Stimulated activated CD4-positive, alpha-beta T cell treated with anti-CD3 and anti-CD28 coated beads, Interleukin-2, amount 100 ng/mL, for 4 hours (primary cell): Measurements from ENCODE around the gene GXYLT2.
"Not testable (repeated sequence)": the region's sequence is repeated elsewhere in the genome, so short reads cannot be mapped to it uniquely, and the experiment has no call there.

Experiments
- DNase-seq: peaks from one replicate; pipeline ENCODE4 v3.0.0-alpha.2; 2020; ENCODE audit warnings: low read depth

GXYLT2 gene

DNA sequence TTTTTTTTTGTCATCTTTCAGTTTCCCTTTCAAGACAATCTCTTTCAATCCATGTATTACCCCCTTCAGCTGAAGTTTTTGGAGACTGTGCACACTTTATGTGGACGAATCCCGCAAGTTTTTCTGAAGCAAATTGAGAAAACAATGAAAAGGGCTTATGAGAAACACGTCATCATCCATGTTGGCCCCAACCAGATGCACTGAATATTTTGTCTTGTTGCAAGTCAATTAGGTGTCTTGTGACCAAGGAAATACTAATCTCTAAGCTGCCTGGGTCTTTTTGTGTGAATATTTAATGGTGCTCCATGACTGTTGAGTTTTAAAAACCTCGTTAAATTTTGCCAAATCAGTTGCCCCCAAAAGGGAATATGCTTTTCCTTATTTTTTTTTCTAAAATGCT lies 87.1 kb downstream of the GXYLT2 start:
- no peak for DNase-seq

DNA sequence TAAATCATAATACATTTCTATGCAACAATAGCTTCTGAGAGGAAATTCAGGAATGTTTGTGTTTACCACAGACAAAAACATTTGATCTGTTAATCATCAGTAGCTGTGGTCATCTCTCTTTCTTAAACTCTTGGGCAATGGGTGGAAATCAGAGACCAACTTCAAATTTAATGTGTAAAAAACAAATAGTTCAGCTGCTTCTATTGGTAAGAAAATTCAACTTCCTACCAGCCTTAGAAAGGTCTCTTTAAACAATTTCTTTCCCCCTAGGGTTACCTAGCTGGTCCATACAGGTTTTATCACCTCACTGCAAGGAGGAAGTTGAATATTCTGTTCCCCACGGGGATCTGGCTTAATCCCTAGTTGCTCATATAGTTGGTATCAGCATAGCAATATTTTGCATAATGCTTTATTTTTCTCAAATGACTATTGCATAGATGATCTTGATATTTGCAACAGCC lies 88.5 kb downstream of the GXYLT2 start:
- no peak for DNase-seq

DNA sequence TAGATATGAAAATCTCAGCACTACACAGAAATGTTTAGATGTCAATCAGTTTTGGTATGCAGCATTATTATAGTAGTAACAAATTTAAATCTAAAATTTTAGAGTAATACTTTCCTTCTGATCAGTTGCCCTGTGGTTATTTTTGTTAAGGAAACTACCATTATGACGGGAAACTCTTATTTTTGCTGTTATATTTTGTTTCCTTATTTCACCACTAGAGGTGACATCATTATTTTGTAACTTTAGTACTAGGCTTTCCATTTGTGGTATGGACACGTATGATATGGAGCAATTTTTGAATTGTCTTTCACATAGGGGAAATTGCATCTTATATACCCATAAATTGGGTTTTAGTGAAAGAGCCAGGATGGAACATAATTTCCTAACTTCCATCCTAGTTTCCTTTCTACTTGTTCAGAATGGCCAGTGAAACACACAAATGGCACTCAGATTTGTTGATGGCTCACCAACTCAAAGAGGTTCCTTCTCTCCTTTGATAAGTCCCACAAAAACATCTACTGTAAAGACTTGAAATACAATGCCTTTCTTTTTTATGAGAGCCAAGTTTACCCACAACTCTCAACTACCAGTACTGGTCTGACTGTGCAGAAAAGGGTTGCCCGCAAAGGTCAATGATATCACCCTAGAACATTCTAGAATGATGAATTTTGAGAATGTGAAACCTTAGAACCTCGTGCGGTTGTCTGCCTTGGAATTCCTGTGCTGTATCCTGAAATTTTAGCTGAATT lies 89.4 kb downstream of the GXYLT2 start:
- no peak for DNase-seq

DNA sequence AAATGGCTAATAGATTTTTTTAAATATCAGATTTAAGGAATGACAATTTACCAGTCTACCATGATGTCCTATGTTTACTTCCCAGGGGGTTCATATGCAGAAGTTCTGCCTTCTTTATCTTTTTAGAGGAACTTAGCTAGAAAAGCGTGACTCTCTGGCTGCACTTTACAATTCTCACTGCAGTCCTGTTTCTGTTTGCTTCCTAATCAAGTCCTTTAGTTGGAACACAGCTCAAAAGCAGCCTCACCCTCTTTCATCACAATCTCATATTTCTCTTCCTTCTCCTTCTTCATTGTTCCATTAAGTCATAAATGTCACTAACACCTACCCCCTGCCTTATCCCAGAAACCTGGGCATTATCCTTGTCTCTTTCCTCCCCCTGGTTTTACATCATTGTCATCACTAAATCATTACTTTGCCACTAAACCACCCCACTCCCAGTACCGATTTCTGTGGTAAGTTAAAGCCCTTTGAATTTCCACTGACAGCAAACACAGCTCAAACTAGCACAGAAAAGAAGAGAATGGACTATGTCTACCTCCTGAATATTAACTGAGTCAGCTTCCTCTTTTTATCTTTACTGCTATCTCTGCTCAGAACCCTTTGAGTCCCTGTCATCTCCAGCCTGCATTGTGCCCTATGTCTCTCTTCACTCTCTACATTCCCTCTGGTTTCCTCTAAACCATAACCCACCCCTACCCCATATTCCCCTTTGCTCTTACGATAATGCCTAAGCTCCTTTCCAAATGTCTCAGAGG lies 94.9 kb downstream of the GXYLT2 start:
- DNase-seq, result no peak

DNA sequence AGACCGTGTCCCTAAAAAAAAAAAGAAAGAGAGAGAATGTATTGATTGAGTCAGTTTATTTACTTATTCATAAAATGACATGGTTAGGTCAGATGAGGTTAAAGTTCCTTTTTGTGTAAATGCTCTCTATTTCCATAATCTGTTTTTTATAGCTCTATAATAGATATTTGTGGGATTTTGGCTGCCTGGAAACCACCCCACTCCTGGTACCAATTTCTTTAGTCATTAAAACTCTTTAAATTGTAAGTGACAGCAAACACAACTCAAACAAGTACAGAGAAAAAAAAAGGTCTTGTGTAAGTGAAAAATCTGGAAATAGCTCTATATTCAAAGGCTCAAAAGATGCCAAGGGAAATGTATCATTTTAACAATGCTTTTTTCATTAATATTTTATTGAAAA lies 97.7 kb downstream of the GXYLT2 start:
- no peak for DNase-seq

DNA sequence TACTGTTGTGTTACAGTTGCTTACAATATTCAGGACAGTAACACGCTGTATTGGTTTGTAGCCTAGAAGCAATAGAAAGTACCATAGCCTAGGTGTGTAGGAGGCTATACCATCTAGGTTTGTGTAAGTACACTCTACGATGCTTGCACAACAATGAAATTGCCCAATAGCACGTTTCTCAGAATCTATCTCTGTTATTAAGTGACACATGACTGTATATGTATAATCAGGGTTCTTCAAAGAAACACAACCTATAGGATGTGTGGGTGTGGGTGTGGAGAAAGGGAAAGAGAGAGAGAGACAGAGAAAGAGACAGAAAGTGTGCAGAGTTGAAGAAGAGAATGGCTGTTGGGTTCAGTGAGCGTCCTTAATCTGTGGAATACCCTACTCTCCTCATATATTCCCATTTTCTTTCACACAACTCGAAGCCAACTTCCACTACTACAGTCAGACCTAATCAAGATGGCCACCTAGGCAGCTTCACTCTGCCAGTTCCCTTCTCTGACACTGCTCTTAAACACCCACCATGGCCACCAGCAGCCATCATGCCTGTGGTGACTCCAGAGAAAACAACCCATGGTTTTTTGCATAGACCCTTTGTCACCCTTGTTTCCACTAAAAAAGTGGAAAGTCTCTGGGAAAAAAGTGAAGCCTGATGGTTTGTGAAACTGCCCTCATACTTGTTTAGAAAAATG lies 103.0 kb downstream of the GXYLT2 start:
- no peak for DNase-seq

DNA sequence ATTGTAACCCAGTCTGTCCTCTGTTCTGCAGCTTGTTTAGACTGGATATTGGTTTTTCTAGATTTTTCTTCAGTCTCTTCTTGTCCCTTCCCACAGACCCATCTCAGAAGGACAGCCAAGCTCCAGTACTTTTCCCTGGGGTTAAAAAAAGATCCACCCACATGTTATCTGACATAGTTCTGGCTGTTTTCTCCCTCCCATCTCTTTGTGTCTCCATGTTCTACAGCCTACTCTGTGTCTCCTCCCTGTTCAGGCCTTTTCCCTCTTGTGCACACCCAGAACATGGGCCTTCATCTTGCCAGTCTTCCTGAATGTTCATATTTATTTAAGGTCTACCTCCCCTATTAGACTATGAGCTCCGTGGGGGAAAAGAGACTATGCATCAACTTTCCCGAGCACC lies 103.7 kb downstream of the GXYLT2 start:
- no peak for DNase-seq

DNA sequence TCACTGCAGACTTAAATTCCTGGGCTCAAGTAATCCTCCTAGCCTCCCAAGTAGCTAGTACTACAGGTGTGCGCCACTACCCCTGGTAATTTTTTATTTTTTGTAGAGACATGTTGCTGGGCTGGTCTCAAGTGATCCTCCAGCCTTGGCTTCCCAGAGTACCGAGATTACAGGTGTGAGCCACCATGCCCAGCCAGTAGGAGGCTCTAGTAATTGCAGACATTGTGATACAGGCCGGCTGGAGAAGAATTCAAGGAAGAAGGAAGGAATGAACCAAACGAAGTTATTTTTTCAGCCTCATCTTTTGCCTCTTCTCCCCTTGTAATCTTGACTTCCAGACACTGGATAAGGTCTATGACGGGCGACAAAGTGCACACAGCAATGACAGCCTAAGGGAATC lies 105.5 kb downstream of the GXYLT2 start:
- no peak for DNase-seq

DNA sequence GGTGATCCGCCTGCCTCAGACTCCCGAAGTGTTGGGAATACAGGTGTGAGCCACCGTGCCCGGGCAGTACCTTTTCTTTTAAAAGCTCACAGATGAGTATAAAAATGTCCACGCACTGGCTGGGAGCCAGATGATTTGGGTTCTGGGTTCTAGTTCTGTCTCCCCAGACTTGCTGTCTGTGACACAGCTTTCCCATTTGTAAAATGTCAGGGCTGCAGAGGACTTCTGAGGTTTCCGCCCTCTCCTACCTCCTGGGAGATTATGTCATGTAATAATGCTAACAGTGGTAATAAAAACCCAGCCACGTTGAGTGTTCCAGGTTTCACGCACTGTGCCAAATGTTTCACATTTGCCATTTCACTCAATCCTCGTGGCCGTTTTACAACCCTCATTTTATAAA lies 107.5 kb downstream of the GXYLT2 start:
- no peak for DNase-seq

DNA sequence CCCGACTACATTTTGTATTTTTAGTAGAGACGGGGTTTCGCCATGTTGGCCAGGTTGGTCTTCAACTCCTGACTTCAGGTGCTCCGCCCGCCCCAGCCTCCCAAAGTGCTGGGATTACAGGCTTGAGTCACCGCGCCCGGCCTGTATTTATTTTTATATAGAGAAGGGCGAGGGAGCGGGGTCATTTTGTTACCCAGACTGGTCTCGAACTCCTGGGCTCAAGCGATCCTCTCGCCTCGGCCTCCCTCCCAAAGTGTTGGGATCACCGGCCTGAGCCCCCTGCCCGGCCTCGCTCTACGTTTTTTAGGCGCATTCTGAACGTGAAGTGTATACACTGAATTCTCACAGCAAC lies 108.3 kb downstream of the GXYLT2 start:
- no peak for DNase-seq

DNA sequence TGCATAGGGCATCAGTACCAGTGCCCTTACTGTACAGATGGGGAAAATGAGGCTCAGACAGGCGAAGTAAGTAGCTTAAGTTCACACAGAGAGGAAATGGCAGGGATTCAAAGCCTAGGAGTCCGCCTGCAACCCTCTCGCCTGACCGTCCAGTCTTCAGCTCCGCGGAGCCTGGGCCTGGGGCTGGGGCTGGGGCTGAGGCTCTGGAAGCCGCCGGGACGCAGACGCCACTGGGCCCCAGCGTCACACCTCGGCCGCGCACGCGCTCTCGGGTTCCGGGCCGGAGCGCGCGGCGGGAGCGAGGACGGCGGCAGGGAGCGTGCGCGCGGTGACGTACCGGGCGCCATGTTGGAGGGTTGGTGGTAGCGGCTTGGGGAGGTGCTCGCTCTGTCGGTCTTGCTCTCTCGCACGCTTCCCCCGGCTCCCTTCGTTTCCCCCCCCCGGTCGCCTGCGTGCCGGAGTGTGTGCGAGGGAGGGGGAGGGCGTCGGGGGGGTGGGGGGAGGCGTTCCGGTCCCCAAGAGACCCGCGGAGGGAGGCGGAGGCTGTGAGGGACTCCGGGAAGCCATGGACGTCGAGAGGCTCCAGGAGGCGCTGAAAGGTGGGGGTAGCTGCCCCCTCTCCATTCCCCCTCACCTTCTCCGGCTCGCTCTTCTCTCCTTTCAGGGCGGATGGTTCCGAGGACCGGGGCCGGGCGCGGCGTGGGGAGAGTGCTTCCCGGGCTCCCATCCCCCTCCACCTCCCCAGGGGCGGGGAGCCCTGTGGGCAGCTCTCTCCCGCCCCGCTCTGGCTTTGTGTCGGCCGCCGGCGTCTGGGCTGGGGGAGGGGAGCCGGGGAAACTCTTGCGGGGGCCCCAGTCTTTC lies 108.9 kb downstream of the GXYLT2 start, which contains the start of gene PPP4R2:
TSS of gene PPP4R2 (plus strand) at position 339 of the 861 bp plus-strand sequence. CDS start at position 566, 227 bp downstream.
- DNase-seq, result peak; percentile 87

DNA sequence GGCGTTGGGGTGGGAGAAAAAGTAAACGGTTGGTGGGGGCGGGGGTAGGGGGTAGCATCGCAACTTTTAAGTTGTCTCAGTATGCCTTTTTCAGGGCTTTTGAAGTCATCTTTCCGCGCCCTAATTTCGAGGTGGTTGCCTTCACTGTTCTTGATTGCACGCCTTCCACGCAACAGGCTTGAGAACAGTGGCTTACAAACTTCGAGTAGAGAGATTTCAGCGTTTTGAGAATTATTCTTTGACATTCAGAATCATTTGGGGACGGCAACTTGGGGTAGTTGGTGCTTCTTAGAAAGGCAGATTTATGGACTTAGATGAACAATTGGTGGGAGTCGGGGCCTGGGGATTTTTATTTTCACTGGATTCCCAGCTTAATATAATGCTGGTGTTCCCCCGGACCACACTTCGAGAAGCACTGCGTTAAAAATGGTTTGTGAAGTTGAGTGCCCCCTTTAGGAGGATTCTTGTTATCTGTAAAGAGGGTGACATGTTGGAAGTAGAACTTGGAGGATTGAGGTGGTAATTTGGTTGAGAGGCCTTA lies 109.6 kb downstream of the GXYLT2 start:
- peak; percentile 11 for DNase-seq

DNA sequence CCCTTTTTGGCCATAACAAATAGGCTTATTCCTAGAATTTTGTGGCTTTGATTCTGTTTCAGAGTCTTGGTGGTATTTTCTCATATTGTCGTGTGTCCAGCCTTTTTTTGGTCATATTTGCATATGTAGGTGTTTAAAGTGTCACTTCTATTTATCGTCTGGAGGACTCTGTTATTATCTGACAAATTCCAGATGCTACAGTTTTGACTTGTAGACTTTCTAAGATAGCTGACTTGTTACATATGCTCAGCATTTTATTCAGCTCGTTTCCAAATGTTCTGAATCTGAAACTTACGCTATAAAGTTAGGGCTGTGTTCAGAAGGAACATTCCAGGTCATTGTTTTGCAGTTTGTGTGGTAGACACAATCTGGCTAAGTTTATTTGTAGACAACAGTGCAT lies 110.6 kb downstream of the GXYLT2 start:
- DNase-seq, result no peak

DNA sequence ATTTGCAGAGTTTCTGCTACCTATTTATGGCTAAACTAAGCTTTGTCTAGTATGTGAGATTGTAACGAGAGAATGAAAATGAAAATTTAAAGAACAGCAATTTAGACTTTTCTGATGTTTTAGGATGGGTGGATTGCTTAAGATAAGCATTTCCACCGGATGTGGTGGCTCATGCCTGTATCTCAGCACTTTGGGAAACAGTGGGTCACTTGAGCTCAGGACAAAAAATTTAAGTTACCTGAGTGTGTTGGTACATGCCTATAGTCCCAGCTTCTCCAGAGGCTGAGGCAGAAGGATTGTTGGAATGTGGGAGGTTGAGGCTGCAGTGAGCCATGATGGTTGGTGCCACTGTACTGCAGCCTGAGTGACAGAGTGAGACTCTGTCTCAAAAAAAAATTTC lies 112.1 kb downstream of the GXYLT2 start:
- no peak for DNase-seq

DNA sequence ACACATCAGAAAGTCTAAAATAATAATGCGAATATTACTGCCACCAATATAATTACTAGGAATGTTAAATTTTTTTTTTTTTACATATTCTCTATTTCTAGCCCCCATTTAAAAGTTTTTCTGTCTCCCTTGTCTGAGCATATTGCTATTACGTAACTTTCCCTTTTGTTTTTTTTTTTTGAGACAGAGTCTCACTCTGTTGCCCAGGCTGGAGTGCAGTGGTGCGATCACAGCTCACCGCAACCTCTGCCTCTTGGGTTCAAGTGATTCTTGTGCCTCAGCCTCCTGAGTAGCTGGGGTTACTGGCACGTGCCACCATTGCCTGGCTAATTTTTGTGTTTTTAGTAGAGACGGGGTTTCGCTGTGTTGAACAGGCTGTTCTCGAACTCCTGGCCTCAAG lies 115.2 kb downstream of the GXYLT2 start:
- DNase-seq, result not testable (repeated sequence)

DNA sequence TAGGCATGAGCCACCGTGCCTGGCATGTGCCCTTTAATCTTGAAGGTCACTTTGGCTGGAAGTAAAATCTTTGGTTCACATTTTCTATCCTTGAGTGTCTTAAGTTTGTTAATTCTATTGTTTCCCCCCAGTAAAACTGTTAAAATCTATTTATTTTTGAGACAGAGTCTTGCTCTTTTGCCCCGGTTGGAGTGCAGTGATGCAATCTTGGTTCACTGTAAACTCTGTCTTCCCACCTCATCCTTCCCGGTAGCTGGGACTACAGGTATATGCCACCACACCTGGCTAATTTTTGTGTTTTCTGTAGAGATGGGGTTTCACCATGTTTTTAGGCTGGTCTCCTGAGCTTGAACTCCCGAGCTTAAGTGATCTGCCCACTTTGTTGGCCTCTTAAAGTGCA lies 116.5 kb downstream of the GXYLT2 start:
- no peak for DNase-seq

DNA sequence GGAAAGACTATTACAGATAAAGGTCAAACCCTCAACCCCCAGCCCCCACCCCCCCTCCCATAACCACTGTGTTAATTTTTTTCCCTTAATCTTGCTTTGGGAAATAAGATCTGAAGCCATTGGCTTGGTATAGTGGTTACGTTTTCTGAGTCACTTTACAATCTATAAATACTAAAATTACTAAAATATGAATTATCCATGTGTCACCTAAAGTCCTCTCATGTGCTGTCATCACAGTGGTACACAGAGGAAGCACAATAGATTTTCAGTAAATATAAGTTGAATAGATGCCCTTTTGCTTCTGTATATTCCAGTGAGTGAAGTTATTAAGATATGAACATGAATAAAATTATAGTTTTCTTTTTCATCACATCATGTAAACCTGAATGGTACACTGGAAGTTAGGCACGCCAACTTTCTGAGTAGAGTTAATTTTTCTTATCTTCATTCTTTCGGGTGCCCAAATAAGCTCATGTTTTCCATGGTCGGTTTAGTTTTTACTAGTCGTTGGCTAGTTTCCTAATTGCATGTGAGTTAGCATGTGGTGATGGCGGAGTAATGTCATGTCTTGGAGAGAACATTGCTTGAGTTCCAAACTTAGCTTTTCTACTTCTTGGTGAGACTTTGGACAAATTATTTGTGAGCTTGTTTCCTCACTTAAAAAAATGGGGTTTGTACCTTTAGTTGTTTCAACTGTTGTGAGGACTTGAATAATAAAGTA lies 120.3 kb downstream of the GXYLT2 start:
- no peak for DNase-seq

DNA sequence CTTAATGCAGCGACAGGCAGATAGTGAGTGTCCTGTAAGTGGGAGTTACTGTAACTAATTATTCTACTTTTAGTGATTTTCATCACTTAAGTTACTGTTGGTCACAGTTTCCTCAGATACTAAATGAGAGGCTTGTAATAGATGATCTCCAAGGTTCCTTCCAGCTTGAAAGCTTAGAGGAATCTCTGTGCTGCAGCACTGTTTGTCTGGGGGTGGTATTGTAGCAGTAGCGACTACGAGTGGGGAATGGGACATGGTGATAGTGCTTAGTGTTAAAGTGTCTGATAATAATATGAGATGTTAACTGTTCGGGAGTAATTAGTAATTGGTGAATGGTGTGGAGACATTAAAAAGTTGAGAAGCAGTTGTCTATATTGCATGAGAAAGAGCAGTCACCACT lies 121.2 kb downstream of the GXYLT2 start:
- no peak for DNase-seq

DNA sequence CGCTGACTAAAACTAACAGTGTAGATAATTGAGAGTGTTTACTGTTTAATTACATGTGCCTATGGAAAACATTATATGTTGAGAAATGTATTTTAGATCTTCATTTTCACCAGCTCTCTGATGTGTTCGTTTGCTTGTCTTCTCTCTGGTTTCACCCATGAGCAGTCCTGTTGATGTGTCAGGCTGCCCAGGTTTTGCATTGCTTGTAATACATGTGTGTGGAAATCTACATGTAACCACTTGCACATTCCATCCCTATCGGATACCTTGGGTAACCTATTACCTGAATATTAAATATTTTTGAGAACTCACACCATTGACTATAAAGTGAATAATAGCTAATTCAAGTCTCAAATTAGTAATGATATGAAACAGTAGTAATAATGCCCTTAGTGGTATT lies 121.9 kb downstream of the GXYLT2 start:
- DNase-seq, result no peak

DNA sequence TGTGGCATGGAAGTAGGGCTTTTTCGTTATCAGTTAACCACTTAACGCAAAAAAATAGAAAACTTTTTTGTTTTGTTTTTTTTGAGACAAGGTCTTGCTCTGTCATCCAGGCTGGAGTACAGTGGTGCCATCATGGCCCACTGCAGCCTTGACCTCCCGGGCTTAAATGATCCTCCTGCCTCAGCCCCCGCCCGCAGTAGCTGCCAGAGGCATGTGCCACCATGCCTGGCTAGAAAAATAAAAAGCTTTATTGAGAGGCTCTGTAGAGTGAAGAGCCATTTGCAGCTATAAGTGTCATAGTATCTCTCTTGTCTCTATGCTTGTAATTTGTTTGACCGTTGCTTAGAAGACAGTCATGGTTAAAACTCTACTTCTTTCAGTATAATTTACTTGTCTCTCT lies 122.3 kb downstream of the GXYLT2 start:
- DNase-seq, result no peak

DNA sequence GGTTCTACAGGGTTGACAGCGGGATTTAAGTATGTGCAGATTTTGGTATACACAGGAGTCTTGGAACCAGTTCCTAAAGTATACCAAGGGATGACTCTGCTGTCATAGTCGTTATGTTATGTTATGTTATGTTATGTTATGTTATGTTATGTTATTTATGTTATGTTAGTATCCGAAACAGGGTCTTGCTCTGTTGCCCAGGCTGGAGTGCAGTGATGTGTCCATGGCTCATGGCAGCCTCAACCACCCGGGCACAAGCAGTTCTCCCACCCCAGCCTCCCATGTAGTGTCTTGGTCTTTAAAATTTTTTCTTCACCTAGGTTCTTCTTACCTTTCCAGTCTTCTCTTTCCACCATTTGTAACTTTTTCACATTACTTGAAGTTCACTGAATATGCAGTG lies 130.5 kb downstream of the GXYLT2 start:
- no peak for DNase-seq
